Neuron (in vitro differentiated cells): ENCODE results near the gene PBX4.

Experiments
- H2AFZ ChIP-seq: one replicate; pipeline ENCODE4 v1.6.1; 2013; ENCODE audit warnings: low read depth, mild to moderate bottlenecking, inconsistent platforms, low read length, moderate library complexity
- H3K27me3 ChIP-seq: one replicate; pipeline ENCODE4 v1.6.1; 2013; ENCODE audit warnings: low read length; ENCODE audit not compliant: insufficient read depth
- H3K36me3 ChIP-seq: one replicate; pipeline ENCODE4 v1.6.1; 2013; ENCODE audit warnings: low read length; ENCODE audit not compliant: insufficient read depth
- H3K4me1 ChIP-seq: one replicate; pipeline ENCODE4 v1.6.1; 2013; ENCODE audit warnings: low read length; ENCODE audit not compliant: insufficient read depth
- H3K4me3 ChIP-seq: 2 replicates; pipeline ENCODE4 v1.5.1; 2013; ENCODE audit warnings: mild to moderate bottlenecking, low read length, moderate library complexity
- H3K9me3 ChIP-seq: one replicate; pipeline ENCODE4 v1.6.1; 2013; ENCODE audit warnings: low read length

The PBX4 gene

DNA sequence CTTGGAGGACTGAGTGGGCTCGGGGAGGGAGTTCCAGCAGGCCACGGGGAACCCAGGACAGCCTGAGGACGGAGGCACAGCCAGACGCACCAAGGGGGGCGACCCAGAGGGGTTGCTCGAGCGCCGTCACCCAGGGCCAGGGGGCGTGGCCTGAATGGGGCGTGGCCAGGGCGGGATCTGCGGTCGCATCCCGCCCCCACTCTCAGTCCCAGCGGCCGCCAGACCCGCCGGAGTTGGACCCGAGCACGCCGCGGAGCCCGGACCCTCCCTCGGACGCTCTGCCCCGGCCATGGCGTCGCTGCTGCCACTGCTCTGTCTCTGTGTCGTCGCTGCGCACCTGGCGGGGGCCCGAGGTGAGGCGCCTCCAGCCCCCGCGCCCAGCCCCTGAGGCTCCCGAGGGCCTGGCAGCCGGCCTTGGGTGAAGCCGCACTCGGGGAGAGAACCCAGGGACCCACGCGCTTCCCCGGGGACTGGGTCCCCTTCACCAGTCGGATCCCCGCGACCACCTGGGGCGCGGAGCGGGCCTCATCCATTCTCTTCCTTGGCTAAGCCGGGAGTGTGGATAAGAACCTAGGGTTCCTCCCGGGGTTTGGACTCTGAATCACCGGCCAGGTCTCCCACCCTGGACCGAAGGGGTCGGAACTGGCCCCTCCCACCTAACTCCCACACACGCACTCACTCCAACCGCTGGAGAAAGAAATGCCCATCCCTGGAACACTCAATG, 80.3 kb downstream of the PBX4 start, which contains the start of gene CILP2:
TSS of gene CILP2 (plus strand) at position 205 of the 724 bp plus-strand sequence. CDS start at position 290, 85 bp downstream.
- Histone ChIP-seq H3K36me3 (peaks cover 4% of the 10 kb centered on the region), H3K4me3 (no peak within 1 kb of the TSS), H3K4me1 (no peaks in the 10 kb centered on the region), H3K27me3 (no peaks in the 10 kb centered on the region), H3K9me3 (peaks cover 6% of the 10 kb centered on the region), H2AFZ (no peak within 1 kb of the TSS)

- H3K4me3 ChIP-seq = no peak overlapping the region
- H3K9me3 ChIP-seq = peaks cover 4% of the 10 kb centered on the region
- no peaks in the 10 kb centered on the region for H3K4me1 ChIP-seq
- no peaks in the 10 kb centered on the region for H3K27me3 ChIP-seq
- H3K36me3 ChIP-seq = peaks cover 4% of the 10 kb centered on the region
- H2AFZ ChIP-seq = no peak overlapping the region
Observed at GRCh38 chr19:19537075-19538048, 81.1 kb downstream of the PBX4 start.

- Histone ChIP-seq H3K27me3 (no peaks in the 10 kb centered on the region), H3K9me3 (no peaks in the 10 kb centered on the region), H3K4me1 (no peaks in the 10 kb centered on the region), H2AFZ (no peak overlapping the region), H3K36me3 (peaks cover 13% of the 10 kb centered on the region), H3K4me3 (no peak overlapping the region)
Observed at GRCh38 chr19:19535311-19536191, 82.9 kb downstream of the PBX4 start.

- Histone ChIP-seq H3K27me3 (no peaks in the 10 kb centered on the region), H3K4me3 (no peak overlapping the region), H3K4me1 (no peaks in the 10 kb centered on the region), H3K36me3 (peaks cover 16% of the 10 kb centered on the region), H2AFZ (no peak overlapping the region), H3K9me3 (no peaks in the 10 kb centered on the region)
Observed at GRCh38 chr19:19534556-19535265, 83.8 kb downstream of the PBX4 start.

GRCh38 chr19:19533841-19534240, 84.6 kb downstream of the PBX4 start:
- H3K36me3 ChIP-seq = peaks cover 21% of the 10 kb centered on the region
- H3K27me3 ChIP-seq = no peaks in the 10 kb centered on the region
- no peak overlapping the region for H3K4me3 ChIP-seq
- no peaks in the 10 kb centered on the region for H3K9me3 ChIP-seq
- H3K4me1 ChIP-seq = no peaks in the 10 kb centered on the region
- no peak overlapping the region for H2AFZ ChIP-seq

- Histone ChIP-seq H3K4me1 (no peaks in the 10 kb centered on the region), H3K36me3 (peaks cover 27% of the 10 kb centered on the region), H3K27me3 (no peaks in the 10 kb centered on the region), H3K9me3 (no peaks in the 10 kb centered on the region), H3K4me3 (no peak overlapping the region), H2AFZ (no peak overlapping the region)
Observed at GRCh38 chr19:19532806-19533701, 85.4 kb downstream of the PBX4 start.

DNA sequence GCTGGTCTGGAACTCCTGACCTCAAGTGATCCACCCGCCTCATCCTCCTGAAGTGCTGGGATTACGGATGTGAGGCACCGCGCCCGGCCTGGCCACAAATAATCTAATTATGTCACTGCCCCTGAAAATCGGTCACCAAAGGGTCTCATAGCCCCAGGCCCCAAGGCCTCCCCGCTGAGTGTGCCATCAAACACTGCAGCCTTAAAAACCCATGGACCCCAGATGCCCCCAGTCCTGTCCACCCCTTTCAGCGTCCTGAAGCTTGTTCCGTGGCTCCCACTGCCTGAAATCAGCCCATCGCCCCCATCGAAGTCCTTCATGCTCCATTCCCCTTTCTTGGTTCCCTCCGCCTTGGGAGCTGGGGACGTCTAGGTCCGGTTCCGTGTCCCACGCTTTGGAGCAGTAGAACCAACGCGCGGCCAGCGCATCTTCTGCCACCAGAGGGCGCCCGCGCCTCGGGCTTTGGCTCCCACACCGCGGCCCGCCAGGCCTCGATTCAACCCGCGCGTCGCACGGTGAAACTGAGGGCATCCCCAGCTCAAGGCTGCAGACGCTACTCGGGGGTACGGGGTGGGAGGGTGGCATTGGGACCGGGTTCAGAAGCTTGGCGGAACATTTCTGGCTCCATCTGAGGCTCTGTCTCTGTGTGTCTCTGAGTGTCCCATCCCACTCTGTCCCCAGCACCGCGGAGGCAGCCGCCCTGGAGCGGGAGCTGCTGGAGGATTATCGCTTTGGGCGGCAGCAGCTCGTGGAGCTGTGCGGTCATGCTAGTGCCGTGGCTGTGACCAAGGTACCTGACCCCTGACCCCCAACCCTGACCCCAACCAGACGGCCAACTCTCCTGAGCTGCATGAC, 86.3 kb downstream of the PBX4 start:
- H3K4me1 ChIP-seq = no peaks in the 10 kb centered on the region
- H3K36me3 ChIP-seq = peaks cover 31% of the 10 kb centered on the region
- no peak overlapping the region for H3K4me3 ChIP-seq
- H3K27me3 ChIP-seq = no peaks in the 10 kb centered on the region
- H2AFZ ChIP-seq = no peak overlapping the region
- no peaks in the 10 kb centered on the region for H3K9me3 ChIP-seq

DNA sequence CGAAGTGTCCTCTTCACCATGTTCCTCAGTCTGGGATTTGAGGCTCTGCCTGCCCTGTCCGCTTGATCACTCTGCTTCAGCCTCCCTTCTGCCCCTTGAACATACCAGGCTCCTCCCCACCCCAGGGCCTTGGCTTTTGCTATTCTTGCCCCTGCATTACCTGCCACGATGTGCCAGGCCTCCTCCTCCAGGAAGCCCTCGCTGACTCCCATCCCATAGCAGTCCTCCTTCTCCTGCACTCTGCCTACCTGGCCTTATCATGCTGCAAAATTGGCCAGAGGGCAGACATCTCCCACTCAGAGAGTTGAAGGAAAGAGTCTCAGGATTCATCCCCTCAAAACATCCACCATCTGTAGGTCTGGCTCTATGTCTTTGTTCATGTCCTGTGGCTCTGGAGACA, 87.6 kb downstream of the PBX4 start:
- Histone ChIP-seq H3K27me3 (no peaks in the 10 kb centered on the region), H3K9me3 (no peaks in the 10 kb centered on the region), H3K4me1 (peaks cover 10% of the 10 kb centered on the region), H2AFZ (no peak overlapping the region), H3K36me3 (peaks cover 39% of the 10 kb centered on the region), H3K4me3 (no peak overlapping the region)

DNA sequence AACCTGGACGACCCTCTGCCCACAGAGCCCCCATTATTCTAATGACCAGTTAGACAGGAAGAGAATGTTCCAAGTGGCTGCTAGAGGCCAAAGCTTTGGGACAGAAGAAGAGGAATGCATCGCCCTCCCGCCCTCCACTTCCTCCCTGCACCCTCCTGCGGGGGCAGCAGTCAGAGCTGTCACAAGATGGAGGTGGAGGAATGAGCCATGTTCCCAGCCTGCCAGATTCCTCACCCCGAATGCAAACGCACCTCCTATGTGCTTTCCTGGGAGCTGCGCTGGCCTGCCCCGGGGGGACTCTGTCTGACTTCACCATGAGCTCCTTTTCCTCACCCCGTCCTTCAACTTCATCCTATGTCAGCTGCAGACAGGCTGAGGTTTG, 88.1 kb downstream of the PBX4 start:
- peaks cover 13% of the 10 kb centered on the region for H3K4me1 ChIP-seq
- no peak overlapping the region for H2AFZ ChIP-seq
- no peaks in the 10 kb centered on the region for H3K9me3 ChIP-seq
- no peak overlapping the region for H3K4me3 ChIP-seq
- no peaks in the 10 kb centered on the region for H3K27me3 ChIP-seq
- peaks cover 43% of the 10 kb centered on the region for H3K36me3 ChIP-seq

DNA sequence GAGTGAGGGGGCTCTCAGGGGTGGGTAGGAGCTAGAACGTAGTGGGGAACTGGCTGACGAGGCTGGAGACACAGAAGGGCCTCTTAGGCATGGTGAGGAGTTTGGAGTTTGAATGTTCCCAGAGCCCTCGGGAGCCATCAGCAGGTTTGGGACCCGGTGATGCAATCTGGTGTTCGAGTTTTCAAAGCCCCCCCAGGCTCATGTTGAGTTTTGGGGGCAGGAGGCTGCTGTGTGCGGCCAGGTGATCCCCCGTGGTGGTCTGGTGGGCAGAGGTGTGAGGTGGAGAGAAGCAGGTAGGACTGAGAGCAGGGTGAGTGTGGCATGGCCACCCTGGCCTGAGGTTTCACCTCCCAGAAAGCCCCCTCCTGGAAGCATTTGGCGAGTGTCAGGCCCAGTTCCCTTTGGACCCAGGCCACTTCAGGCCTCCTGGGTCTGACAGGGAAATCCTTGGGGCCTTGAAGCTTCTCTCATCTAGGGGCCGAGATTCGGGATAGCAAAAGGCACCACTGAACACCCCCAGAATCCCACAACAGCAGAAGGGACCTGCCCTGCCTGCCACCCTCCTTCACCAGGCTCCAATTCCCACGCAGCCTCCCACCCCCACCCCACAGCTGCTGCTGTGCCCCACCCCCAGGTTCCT, 88.6 kb downstream of the PBX4 start:
- no peak overlapping the region for H3K4me3 ChIP-seq
- H2AFZ ChIP-seq = no peak overlapping the region
- H3K36me3 ChIP-seq = peaks cover 43% of the 10 kb centered on the region
- no peaks in the 10 kb centered on the region for H3K9me3 ChIP-seq
- peaks cover 16% of the 10 kb centered on the region for H3K4me1 ChIP-seq
- no peaks in the 10 kb centered on the region for H3K27me3 ChIP-seq
